ENCODE data around the gene TOP3A.

The TOP3A gene

DNA sequence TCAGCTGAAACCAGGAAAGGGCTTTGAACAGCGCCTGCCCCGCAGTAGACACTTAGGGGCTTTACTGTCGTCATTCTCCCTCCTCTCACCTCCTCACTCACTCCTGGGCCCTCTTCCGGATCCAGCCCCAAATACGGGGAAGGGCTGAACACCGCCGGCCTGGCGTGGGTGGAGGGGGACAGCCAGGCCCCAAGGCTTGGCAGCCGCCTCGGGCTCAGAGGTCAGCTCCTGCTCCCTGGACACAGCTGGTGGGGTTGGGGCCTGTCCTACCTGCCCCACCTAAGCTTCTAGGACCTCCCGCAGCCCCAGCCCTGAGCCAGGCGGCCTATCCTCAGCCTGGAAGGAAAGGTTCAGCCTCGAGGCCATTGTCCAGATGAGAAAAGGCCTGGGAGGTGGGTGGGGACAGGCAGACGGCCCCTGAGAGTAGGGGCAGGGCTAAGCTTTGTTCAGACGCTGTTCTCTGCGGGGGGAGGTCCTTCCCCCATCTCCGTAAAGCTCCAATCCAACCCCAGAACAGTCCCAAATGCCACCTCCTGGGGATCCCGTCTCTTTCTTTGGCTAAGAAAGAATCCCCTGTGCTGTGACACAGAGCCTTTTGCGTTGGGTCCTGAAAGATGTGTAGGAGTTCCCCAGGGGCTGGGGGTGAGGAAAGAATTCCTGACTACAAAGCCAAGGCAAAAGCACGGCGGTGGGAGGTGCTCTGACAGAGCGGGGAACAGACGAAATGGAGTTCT lies 90.2 kb downstream of the TOP3A start:
- H3K4me3 ChIP-seq (ENCODE audit: low read depth, low read length): peak overlapping the region; percentile 51
- TF ChIP-seq CTCF (IDR thresholded peaks at IDR 0.05; ENCODE audit: low read depth, low read length, missing control alignments): no peak
- no peak overlapping the region for H3K27ac ChIP-seq
- DNase-seq: no peak
- no peaks in the 10 kb centered on the region for H3K27me3 ChIP-seq (replicated peaks)
- H3K36me3 ChIP-seq (replicated peaks): no peaks in the 10 kb centered on the region
- in situ Hi-C loops (cut with HindIII; ENCODE audit: low pct_ligation_motif_present, low sequenced_read_pairs): no loop called here

DNA sequence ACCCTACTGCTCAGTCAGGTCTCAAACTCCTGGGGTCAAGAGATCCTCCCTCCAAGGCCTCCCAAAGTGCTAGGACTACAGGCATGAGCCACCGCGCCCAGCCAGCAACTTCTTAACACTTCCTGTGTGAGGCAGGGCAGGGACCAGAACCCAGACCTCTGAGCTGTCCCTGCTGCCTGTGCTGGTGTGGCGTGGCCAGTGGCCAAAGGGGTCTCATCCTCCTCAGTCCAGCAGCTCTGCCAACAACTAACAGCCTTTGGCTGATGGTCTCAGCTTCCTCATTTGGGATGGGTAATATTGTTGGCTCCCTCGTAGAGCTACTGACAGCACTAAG lies 90.8 kb downstream of the TOP3A start:
- no peak for TF ChIP-seq CTCF (IDR thresholded peaks at IDR 0.05; ENCODE audit: low read depth, low read length, missing control alignments)
- no peak for DNase-seq
- H3K27ac ChIP-seq: no peak overlapping the region
- H3K36me3 ChIP-seq (replicated peaks): no peaks in the 10 kb centered on the region
- no peaks in the 10 kb centered on the region for H3K27me3 ChIP-seq (replicated peaks)
- in situ Hi-C loops (cut with HindIII; ENCODE audit: low pct_ligation_motif_present, low sequenced_read_pairs): no loop called here
- H3K4me3 ChIP-seq (ENCODE audit: low read depth, low read length): no peak overlapping the region

All from brain microvascular endothelial cell (primary cell).